Measurements from ENCODE around the gene BIN1. TPM values are rescaled to one million over a fixed set of nuclear protein-coding genes. Genes with fewer than 3 reads are reported as not detected.

The BIN1 gene
- total and polyA plus RNA-seq, 2 experiments from 2014 or later: 23.9 to 33.0 TPM

DNA sequence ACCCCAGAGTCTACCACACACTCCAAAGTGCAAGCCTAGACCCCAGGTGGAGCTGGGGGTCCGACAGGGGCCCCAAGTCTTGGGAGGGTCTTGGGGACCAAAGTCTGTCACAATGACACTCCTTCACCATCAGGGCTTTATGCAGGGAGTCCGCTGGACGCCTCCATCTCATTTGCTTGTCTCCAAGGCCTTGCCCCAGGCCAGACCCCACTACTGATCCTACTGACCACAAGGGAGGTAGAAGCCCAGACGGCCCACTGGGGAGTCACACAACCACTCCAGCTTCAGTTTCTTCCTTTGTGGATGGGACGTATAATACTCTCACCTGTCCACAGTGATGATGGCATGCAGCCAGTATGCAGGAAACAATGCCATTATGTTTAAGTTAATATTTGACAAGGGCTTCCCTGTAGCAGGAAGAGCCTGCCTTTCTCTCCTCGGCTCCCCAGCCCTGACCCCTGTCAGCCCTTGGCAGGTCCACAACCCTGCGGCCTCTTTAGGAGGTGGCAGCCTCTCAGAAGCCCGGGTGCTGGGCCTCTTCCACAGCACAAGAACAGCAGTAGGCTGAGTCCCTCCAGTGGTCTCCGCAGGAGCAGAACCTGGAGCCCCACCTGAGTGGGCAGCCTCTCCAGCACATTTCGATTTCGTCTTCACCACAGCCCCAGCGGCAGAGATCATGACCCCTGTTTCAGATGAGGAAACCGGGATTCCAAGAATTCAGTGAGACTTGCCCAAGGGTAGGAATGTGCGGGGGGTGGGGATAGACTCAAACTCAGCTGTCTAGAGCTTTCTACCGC is 6.5 kb downstream of the BIN1 start:
- peaks cover 75% of the 10 kb centered on the region for H3K79me2 ChIP-seq (ENCODE audit: insufficient read depth)
- TF ChIP-seq EZH2 (IDR thresholded peaks at IDR 0.05; ENCODE audit: insufficient read depth, poor library complexity, severe bottlenecking) (no peak), EZH2phosphoT487 (IDR thresholded peaks at IDR 0.05; ENCODE audit: insufficient read depth, low read depth) (no peak)
- H3K4me1 ChIP-seq (ENCODE audit: insufficient read depth): peaks cover 15% of the 10 kb centered on the region
- no peak overlapping the region for H3K9ac ChIP-seq
- H4K20me1 ChIP-seq (ENCODE audit: insufficient read depth): 0 out of 2 replicates have a peak, but pooled peaks cover 2% of the 10 kb centered on the region
- H3K27me3 ChIP-seq (replicated peaks; ENCODE audit: insufficient read depth): no peaks in the 10 kb centered on the region
- H3K36me3 ChIP-seq (ENCODE audit: low read depth): no peaks in the 10 kb centered on the region
- peak; percentile 66 for DNase-seq
- H3K9me2 ChIP-seq (ENCODE audit: insufficient read depth): no peaks in the 10 kb centered on the region
- H2AFZ ChIP-seq: no peak overlapping the region
- H3K4me3 ChIP-seq: no peak overlapping the region
- 77 to 78% methylated on average over 15 of the region's 15 CpGs for WGBS, 2 experiments (ENCODE audit: low coverage in 1 of 2, low lambda C conversion rate in 2 of 2, missing lambda C conversion rate in 2 of 2)
- no peak overlapping the region for H3K27ac ChIP-seq
- H3K4me2 ChIP-seq (ENCODE audit: unreplicated experiment): no peak overlapping the region
- no peaks in the 10 kb centered on the region for H3F3A ChIP-seq (ENCODE audit: insufficient read depth)
- no peaks in the 10 kb centered on the region for H3K9me3 ChIP-seq (ENCODE audit: low read depth)
- in situ Hi-C loops (cut with MboI): no loop called here

DNA sequence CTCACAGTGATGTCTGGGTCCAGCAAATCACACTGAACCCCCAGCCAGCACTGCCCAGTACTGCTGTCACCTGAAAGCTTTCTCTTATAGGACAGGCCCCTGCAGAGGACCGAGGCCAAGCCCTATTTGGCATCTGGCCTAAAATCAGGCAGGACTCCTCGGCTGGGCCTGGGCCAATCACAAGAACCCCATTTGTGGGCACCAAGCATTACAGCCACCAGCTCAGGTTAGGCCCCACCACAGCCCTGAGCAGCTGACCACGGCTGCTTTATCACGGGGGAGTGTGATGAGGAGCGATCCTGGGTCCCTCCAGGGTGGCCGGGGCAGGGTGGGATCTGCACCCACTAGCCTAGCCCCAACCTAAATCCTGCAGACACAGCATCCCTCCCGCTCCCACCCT is 8.2 kb downstream of the BIN1 start:
- no peaks in the 10 kb centered on the region for H3K27me3 ChIP-seq (replicated peaks; ENCODE audit: insufficient read depth)
- H3F3A ChIP-seq (ENCODE audit: insufficient read depth): no peaks in the 10 kb centered on the region
- H2AFZ ChIP-seq: no peak overlapping the region
- H3K36me3 ChIP-seq (ENCODE audit: low read depth): no peaks in the 10 kb centered on the region
- no peak for DNase-seq
- no peaks in the 10 kb centered on the region for H3K9me2 ChIP-seq (ENCODE audit: insufficient read depth)
- in situ Hi-C loops (cut with MboI): no loop called here
- no peak overlapping the region for H3K4me2 ChIP-seq (ENCODE audit: unreplicated experiment)
- TF ChIP-seq EZH2 (IDR thresholded peaks at IDR 0.05; ENCODE audit: insufficient read depth, poor library complexity, severe bottlenecking): no peak
- no peak for TF ChIP-seq EZH2phosphoT487 (IDR thresholded peaks at IDR 0.05; ENCODE audit: insufficient read depth, low read depth)
- H3K79me2 ChIP-seq (ENCODE audit: insufficient read depth): peaks cover 68% of the 10 kb centered on the region
- 0 out of 2 replicates have a peak, but pooled peaks cover 2% of the 10 kb centered on the region for H4K20me1 ChIP-seq (ENCODE audit: insufficient read depth)
- H3K4me3 ChIP-seq: no peak overlapping the region
- no peak overlapping the region for H3K9ac ChIP-seq
- peaks cover 22% of the 10 kb centered on the region for H3K4me1 ChIP-seq (ENCODE audit: insufficient read depth)
- no peaks in the 10 kb centered on the region for H3K9me3 ChIP-seq (ENCODE audit: low read depth)
- no peak overlapping the region for H3K27ac ChIP-seq
- WGBS, 2 experiments (ENCODE audit: low coverage in 1 of 2, low lambda C conversion rate in 2 of 2, missing lambda C conversion rate in 2 of 2): 72% methylated on average over 6 to 7 of the region's 7 CpGs

GRCh38 chr2:127097841-127098651 is 8.9 kb downstream of the BIN1 start:
- H3K9me2 ChIP-seq (ENCODE audit: insufficient read depth): no peaks in the 10 kb centered on the region

DNA sequence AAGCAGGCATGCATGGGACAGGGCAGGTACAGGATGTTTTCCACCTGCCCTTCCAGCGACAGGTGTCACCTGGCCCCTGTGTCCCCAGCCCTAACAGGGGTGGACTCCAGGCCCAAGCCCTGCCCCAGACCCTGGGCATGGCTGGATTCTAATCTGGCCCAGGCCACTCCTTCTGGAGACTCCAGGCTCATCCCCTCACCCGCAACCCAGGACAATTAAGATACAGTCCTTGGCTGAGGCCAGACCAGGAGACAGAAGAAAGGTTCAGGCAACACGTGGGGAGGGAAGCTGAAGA is 9.5 kb downstream of the BIN1 start:
- no peaks in the 10 kb centered on the region for H3K9me3 ChIP-seq (ENCODE audit: low read depth)
- no peak for TF ChIP-seq EZH2 (IDR thresholded peaks at IDR 0.05; ENCODE audit: insufficient read depth, poor library complexity, severe bottlenecking)
- TF ChIP-seq EZH2phosphoT487 (IDR thresholded peaks at IDR 0.05; ENCODE audit: insufficient read depth, low read depth): no peak
- H3K79me2 ChIP-seq (ENCODE audit: insufficient read depth): peaks cover 68% of the 10 kb centered on the region
- no peak for DNase-seq
- H3K4me3 ChIP-seq: no peak overlapping the region
- peaks cover 22% of the 10 kb centered on the region for H3K4me1 ChIP-seq (ENCODE audit: insufficient read depth)
- in situ Hi-C loops (cut with MboI): no loop called here
- H3K9ac ChIP-seq: no peak overlapping the region
- no peaks in the 10 kb centered on the region for H3K36me3 ChIP-seq (ENCODE audit: low read depth)
- H3K27me3 ChIP-seq (replicated peaks; ENCODE audit: insufficient read depth): no peaks in the 10 kb centered on the region
- H3K4me2 ChIP-seq (ENCODE audit: unreplicated experiment): no peak overlapping the region
- H4K20me1 ChIP-seq (ENCODE audit: insufficient read depth): 0 out of 2 replicates have a peak, but pooled peaks cover 2% of the 10 kb centered on the region
- H3K27ac ChIP-seq: no peak overlapping the region
- no peak overlapping the region for H2AFZ ChIP-seq
- 83 to 85% methylated on average over 3 of the region's 3 CpGs for WGBS, 2 experiments (ENCODE audit: low coverage in 1 of 2, low lambda C conversion rate in 2 of 2, missing lambda C conversion rate in 2 of 2)
- H3K9me2 ChIP-seq (ENCODE audit: insufficient read depth): no peaks in the 10 kb centered on the region
- H3F3A ChIP-seq (ENCODE audit: insufficient read depth): no peaks in the 10 kb centered on the region

More at GRCh38 chr2:127097841-127098651, 8.9 kb downstream of the BIN1 start:
- no peak for DNase-seq
- Histone ChIP-seq H3K79me2 (ENCODE audit: insufficient read depth) (peaks cover 68% of the 10 kb centered on the region), H3K9me3 (ENCODE audit: low read depth) (no peaks in the 10 kb centered on the region), H3K27me3 (replicated peaks; ENCODE audit: insufficient read depth) (no peaks in the 10 kb centered on the region), H3F3A (ENCODE audit: insufficient read depth) (no peaks in the 10 kb centered on the region), H3K9ac (no peak overlapping the region), H4K20me1 (ENCODE audit: insufficient read depth) (0 out of 2 replicates have a peak, but pooled peaks cover 2% of the 10 kb centered on the region), H3K27ac (no peak overlapping the region), H3K4me3 (no peak overlapping the region), H2AFZ (no peak overlapping the region), H3K36me3 (ENCODE audit: low read depth) (no peaks in the 10 kb centered on the region), H3K4me1 (ENCODE audit: insufficient read depth) (peaks cover 22% of the 10 kb centered on the region), H3K4me2 (ENCODE audit: unreplicated experiment) (no peak overlapping the region)
- 93 to 95% methylated on average over 15 to 16 of the region's 16 CpGs for WGBS, 2 experiments (ENCODE audit: low coverage in 1 of 2, low lambda C conversion rate in 2 of 2, missing lambda C conversion rate in 2 of 2)
- TF ChIP-seq EZH2 (IDR thresholded peaks at IDR 0.05; ENCODE audit: insufficient read depth, poor library complexity, severe bottlenecking): no peak
- no peak for TF ChIP-seq EZH2phosphoT487 (IDR thresholded peaks at IDR 0.05; ENCODE audit: insufficient read depth, low read depth)
- in situ Hi-C loops (cut with MboI): no loop called here
